Prostate gland (tissue), 2 donors: ENCODE results near the gene CHD5.

Source experiments
- POLR2A ChIP-seq: fragments of 450-650 bp; IDR thresholded peaks from one replicate; pipeline ENCODE4 v1.6.1; 2016; ENCODE audit warnings: antibody characterized with exemption, mild to moderate bottlenecking
- TF ChIP-seq, protein P1 (sequence below), 4 experiments: fragments of 200-600 bp in 2 of 4; fragments of 450-650 bp in 2 of 4; sonication (generic) in 2 of 4; IDR thresholded peaks; 1 replicate in 3 of 4; 2 replicates in 1 of 4; pipeline ENCODE4 v1.5.1; 2016 to 2019; ENCODE audit warnings: antibody characterized with exemption in 4 of 4, mild to moderate bottlenecking in 2 of 4, moderate library complexity in 2 of 4

DNA sequence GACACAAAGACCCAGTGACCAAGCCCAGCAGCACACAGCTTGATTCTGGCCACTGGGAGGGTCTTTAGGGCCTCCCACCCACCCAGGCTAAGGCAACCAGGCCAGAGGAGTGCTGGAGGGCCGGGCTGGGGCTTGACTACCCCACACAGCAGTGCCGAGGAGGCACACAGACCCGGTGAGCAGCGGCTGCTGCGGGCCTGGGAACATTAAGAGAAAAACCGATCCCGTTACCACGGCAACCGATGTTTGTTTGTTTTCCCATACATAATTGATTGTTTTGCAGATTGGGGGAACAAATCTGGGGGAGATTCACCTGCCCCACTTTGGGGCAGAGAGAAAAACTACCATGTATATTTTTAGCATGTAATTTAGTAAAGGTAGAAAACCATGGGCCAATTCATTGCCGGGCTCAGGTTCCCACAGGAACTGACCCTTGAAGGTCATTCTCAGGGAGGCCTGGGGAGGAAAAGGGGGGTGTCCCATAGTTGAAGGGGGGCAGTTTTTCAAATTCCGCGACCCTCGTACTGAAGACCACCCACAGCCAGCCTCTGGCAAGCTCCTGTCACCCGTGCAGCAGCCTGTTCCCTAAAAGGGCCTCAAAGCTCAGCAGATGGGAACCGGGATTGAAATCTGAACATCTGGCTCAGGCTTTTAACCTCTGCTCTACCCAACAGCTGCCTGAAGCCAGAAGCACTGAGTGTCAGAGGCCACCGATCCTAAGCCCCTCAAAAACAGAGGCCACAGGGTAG is 35.3 kb downstream of the CHD5 start:
- no peak for TF ChIP-seq POLR2A
- TF ChIP-seq, protein P1, sequence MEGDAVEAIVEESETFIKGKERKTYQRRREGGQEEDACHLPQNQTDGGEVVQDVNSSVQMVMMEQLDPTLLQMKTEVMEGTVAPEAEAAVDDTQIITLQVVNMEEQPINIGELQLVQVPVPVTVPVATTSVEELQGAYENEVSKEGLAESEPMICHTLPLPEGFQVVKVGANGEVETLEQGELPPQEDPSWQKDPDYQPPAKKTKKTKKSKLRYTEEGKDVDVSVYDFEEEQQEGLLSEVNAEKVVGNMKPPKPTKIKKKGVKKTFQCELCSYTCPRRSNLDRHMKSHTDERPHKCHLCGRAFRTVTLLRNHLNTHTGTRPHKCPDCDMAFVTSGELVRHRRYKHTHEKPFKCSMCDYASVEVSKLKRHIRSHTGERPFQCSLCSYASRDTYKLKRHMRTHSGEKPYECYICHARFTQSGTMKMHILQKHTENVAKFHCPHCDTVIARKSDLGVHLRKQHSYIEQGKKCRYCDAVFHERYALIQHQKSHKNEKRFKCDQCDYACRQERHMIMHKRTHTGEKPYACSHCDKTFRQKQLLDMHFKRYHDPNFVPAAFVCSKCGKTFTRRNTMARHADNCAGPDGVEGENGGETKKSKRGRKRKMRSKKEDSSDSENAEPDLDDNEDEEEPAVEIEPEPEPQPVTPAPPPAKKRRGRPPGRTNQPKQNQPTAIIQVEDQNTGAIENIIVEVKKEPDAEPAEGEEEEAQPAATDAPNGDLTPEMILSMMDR (IDR thresholded peaks at IDR 0.05), result no peak
